ENCODE measurements around the gene SCPEP1.

GRCh38 chr17:57040571-57040970, 62.6 kb downstream of the SCPEP1 start:
- TF ChIP-seq REST (IDR thresholded peaks at IDR 0.05; ENCODE audit: low read depth) = no peak
- TF ChIP-seq FOXM1 (IDR thresholded peaks at IDR 0.05; ENCODE audit: borderline replicate concordance, low read depth) = no peak
- no peak for TF ChIP-seq MAX (IDR thresholded peaks at IDR 0.05)
- TF ChIP-seq CEBPB (IDR thresholded peaks at IDR 0.05) = no peak
- no peak for TF ChIP-seq YY1 (IDR thresholded peaks at IDR 0.05; ENCODE audit: low read depth)
- no peak for TF ChIP-seq TAF1 (IDR thresholded peaks at IDR 0.05; ENCODE audit: low read depth)
- no peak for TF ChIP-seq RAD21 (IDR thresholded peaks at IDR 0.05; ENCODE audit: low read depth)
- no peak for TF ChIP-seq EP300 (IDR thresholded peaks at IDR 0.05; ENCODE audit: borderline replicate concordance)
- no peak for TF ChIP-seq NFIC (IDR thresholded peaks at IDR 0.05)
- TF ChIP-seq TEAD4 (IDR thresholded peaks at IDR 0.05) = no peak
- no peak for TF ChIP-seq USF1 (IDR thresholded peaks at IDR 0.05)
- TF ChIP-seq TCF12 (IDR thresholded peaks at IDR 0.05; ENCODE audit: low read depth) = no peak
- no peak for TF ChIP-seq EGR1 (IDR thresholded peaks at IDR 0.05)

Measured in Ishikawa (cell line).